SKM-1 treated with dmso at 0.1 percent for 144 hours (cell line): ENCODE data around the gene GLIS1.
A peak's percentile ranks its signal among the peaks of the same experiment; 100 is the strongest.
"Not testable (repeated sequence)": the region's sequence is repeated elsewhere in the genome, so short reads cannot be mapped to it uniquely, and the experiment has no call there.

Experiments
- DNase-seq: peaks from one replicate; lab custom pipeline; 2025; ENCODE audit not compliant: unreplicated experiment; lab: John Stamatoyannopoulos, UW

Gene GLIS1

DNA sequence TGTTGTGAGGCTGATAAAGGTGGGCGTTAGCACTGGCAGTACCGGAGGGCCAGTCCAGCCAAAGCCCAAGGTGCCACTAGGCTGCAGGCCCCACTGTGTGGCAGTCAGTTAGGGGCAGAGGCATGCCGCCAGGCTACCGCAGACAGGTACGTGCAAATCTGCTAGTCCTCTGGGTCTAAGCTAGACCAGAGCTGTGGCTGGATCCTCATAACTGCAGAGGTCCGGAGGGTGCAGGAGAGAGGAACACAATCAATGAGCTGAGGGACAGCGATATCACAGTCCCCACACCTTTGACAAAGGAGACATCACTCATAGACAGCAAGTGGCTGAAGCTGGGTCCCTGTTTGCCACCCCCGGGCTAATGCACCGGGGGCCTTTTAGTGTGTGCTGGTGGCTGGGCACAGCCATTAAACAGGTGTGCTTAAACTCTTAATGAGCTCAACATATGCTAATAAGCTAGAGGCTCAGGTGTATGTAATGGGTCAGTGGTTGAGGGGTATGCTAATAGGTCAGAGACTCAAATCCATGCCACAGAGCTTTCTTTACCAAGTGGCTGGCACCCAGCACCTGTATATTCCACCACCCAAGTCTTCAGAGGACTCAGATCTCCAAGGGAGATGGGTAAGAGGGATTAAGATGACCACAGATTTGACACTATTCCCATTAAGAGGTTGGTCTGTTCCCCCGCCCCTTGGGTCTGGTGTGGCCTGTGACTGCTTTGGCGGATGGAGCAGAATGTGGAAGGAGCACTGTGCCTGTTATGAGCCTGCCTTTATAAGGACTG is 82.0 kb downstream of the GLIS1 start:
- DNase-seq, result no peak

GRCh38 chr1:53655931-53656746 is 82.8 kb downstream of the GLIS1 start:
- DNase-seq, result peak; percentile 52

DNA sequence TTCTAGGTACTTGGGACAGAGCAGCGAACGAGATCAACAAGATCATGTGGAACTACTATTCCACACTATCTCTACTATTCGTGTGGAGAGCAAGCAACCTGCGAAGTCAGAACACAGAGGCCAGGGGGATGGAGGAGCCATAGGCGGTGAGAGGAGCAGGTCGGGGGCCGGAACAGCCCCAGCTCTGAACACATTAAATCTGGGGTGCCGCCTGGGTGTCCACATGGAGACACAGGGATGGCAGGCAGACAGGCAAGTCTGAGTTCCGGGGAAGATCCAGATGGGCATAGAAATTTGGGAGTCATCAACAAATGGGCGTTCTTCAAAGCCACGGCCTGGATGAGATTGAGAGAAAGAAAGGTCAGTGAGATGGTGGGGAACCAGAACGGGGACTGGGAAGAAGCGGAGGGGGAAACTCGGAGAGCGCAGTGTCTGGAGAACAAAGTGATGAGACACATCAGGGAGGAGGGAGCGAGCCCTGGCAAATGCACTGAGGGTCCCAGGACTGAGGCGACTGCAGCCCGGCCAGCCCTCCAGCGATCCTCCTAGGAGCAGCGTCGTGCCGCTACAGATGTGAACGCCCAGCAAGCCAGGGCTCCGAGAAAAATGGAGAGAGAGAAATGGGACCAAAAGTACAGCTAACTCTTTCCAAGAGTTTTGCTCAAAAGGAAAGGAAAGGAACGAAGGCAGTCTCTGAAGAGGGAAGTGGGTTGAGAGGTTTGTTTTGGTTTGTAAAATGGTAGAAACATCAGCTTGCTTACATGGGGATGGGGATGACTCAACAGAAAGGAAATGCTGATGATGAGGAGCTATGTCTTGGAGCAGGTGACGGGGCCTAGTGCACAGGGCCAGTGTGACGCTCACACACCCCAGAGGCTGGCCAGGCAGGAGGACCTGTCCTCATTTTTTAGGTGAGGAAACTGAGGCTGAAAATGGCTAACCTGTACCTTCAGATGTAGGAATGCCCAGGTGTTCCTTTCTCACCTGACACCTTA is 84.5 kb downstream of the GLIS1 start:
- DNase-seq, result no peak

DNA sequence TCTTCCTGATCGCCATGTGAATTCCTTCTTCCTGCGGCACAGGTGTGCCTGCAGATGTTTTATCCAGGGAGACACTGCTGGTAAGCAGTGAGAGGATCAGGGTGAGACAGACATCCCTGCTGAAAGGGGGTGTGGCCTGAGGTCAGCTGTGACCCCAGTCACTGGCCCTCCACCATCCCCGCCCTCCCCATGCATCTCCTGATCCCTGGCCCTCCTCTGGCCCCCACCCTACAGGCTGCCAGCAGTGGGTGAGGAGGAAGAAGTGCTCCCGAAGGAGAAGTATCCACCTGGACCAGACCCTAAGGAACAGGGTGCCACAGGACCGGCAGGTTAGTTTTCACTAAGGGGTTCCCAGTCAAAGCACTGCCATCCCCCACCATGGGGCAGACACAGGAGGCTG is 85.3 kb downstream of the GLIS1 start:
- DNase-seq, result no peak

- no peak for DNase-seq
Observed at GRCh38 chr1:53653200-53653575, 85.8 kb downstream of the GLIS1 start.

GRCh38 chr1:53652441-53653199 is 86.3 kb downstream of the GLIS1 start:
- no peak for DNase-seq

GRCh38 chr1:53651356-53651755 is 87.6 kb downstream of the GLIS1 start:
- DNase-seq, result no peak

- no peak for DNase-seq
Observed at GRCh38 chr1:53648516-53648915, 90.4 kb downstream of the GLIS1 start.

DNA sequence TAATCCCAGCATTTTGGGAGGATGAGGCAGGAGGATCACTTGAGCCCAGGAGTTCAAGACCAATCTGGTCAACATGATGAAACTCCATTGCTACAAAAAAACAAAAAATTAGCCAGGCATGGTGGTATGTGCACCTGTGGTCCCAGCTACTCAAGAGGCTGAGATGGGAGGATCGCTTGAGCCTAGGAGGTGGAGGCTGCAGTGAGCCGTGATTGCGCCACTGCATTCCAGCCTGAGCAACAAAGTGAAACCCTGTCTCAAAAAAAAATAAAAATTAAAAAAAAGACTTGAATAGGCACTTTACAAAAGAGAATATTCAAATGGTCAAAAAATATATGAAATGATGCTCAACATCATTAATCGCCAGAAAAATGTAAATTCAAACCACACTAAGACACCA is 91.0 kb downstream of the GLIS1 start:
- not testable (repeated sequence) for DNase-seq

DNA sequence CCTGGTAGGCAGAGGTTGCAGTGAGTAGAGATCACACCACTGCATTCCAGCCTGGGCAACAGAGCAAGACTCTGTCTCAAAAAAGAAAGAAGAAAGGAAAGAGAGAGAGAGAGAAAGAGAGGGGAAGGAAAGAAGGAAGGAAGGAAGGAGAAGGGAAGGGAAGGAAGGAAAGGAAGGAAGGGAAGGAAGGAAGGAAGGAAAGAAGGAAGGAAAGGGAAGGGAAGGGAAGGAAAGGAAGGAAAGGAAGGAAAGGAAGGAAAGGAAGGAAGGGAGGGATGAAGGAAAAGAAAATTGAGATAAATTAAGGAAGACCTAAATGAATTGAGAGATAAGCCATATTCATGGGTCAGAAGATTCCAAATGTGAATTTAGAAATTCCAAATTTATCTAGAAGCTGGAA is 92.2 kb downstream of the GLIS1 start:
- DNase-seq, result no peak

GRCh38 chr1:53645690-53646078 is 93.3 kb downstream of the GLIS1 start:
- DNase-seq, result no peak

GRCh38 chr1:53644909-53645689 is 93.9 kb downstream of the GLIS1 start:
- no peak for DNase-seq

GRCh38 chr1:53644496-53644895 is 94.5 kb downstream of the GLIS1 start:
- no peak for DNase-seq

GRCh38 chr1:53643881-53644390 is 95.0 kb downstream of the GLIS1 start:
- DNase-seq, result no peak

DNA sequence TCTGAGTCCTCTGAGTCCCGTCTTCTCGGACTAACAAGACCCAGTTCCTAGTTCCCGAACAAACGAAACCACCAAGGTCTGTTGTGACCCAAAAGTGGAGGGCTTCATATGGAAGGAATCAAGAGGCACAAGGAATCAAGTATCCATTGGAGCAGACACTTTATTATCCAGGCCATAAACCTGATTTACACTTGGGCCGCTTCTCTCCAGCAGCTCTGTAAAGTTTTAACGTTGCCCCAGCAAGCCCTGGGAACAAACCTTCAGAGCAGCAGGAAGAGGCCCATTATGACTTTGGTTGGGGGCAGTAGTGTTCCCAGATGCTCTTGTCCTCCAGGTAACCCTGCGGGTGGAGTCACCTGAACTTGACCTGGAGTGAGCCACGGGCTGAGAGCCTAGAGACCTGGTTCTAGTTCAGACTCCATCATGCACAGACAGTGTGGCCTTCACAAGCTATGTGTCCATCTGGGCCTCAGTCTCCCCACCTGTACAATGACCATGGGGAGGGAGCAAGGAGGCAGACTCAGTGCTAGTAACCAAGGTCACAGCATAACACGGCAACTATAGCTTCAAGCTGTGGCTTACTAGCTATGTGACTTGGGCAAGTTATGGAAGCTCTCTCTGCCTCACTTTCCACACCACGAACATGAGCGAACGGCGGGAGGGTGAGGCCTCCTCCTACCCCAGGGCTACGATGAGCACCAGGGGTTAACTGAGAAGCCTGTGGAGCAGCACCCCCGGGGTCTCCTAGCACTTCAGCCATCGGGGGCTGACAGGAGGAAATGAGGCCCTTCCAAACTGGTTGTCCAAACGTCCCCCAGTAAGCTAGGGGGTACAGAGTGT is 95.7 kb downstream of the GLIS1 start:
- DNase-seq, result no peak

DNA sequence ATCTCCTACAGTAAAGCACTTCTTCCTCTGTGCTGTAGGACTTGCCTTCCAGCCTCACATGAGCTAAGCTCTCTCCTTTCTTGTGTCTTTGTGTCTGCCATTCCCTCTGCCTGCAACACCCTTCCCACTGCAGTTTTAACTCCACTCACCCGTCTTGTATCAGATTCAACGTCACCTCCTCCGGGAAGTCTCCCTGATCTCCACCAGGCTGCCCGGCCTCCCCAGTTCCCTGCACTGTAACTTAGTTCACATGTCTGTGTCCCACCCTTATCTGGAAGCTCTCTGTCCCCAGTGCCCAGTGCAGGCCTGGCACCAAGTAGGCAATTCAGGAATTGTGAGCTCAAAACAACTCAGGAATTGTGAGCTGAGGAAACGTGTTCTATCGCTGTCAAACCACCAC is 96.4 kb downstream of the GLIS1 start:
- no peak for DNase-seq

- DNase-seq, result no peak
Observed at GRCh38 chr1:53642215-53642555, 96.8 kb downstream of the GLIS1 start.

DNA sequence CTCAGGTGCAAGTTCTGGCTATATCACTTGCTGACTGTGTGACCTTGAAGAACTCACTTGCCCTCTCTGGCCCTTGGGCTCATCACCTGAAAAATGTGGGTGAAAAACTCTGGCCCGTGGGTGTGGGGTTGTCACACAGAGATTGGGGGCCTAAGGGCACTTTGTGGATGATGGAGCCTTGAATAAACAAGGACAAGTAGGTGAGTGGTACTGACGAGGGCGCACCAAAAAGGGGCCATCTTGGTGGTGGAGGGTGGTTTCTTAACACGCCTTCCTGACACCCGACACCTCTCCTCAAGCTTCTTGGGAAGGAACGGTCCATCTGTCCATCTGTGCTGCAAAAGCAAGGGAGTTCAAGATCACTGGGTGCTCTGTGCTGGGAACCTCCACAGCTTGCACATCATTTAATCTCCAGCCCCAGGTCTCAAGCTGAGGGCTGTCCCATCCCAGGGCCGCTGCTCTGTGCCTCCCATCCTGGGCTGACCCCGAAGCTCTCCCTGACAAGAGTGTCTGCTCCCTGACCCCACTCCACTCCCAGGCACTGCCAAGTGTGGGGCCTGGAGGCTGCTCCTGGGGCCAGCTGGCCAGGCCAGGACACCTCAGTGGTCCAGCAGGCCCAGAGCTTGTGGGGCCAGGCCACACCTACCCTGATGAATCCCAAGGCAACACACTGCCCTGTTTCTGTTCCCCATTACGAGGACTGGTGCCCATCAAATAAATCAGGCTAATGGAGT is 97.3 kb downstream of the GLIS1 start:
- no peak for DNase-seq
